Right forelimb (tissue), 1 donor: ENCODE measurements around the gene TMEM109.

Experiments used
- DNase-seq: peaks from one replicate; pipeline ENCODE4 v3.0.0-alpha.2; 2018

TMEM109 gene

DNA sequence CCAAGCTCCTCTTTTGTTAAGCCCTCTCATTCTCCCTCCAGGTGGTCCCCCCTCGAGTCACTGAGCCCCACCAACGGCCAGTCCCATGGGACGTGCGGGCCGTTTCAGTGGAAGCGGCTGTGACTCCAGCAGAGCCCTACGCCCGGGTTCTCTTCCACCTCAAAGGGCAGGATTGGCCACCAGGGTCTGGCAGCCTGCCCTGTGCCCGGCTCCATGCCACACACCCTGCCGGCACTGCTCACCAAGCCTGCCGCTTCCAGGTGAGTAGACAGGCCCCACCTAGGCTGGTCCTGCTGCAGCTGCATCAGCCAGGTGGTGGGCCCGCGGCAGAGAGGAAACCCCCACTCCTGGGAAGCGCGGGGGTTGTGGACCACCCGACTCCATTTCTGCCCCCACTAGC, 13.6 kb downstream of the TMEM109 start:
- no peak for DNase-seq

DNA sequence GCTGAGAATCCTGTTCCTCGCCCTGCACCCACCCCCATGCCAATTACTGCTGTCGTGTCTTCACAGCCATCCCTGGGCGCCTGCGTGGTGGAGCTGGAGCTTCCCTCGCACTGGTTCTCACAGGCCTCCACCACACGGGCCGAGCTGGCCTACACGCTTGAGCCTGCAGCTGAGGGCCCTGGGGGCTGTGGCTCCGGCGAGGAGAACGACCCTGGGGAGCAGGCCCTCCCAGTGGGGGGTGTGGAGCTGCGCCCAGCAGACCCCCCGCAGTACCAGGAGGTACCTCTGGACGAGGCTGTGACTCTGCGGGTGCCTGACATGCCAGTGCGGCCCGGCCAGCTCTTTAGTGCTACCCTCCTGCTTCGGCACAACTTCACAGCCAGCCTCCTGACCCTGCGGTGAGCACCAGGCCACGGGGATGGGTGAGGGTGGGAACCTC, 14.6 kb downstream of the TMEM109 start:
- DNase-seq = no peak

DNA sequence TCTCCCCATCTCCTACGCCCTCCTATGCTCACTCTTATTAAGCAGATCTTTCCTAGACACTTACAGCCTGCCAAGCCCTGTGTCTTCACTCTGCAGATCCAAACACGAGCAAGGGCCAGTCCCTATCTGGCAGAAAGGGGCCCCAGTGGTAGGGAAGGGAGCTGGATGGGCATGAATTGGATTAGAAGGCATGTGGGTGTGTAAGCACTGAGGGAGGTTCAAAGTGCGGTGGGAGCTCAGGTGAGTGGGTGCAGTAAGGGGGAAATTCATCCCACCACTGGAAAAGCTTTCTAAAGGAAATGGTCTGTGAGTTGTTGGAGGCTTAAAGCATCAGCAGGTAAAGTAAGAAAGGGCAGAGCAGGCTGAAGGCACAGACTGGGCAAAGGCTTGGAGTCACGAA, 15.8 kb downstream of the TMEM109 start:
- no peak for DNase-seq

DNA sequence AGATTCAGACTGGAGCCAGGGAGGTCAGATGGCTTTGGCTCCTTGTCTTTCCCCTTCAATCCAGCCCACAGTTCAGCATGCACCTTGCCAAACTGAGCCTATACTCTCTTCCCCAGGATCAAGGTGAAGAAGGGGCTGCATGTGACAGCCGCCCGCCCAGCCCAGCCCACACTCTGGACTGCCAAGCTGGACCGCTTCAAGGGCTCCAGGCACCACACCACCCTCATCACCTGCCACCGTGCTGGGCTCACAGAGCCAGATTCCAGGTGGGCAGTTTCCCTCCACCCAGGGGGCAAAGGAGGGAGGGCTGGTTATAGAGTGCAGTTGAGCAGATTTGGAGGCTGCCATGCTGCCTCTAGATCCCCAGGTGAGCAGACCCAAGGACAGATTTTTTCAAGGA, 16.4 kb downstream of the TMEM109 start:
- no peak for DNase-seq

DNA sequence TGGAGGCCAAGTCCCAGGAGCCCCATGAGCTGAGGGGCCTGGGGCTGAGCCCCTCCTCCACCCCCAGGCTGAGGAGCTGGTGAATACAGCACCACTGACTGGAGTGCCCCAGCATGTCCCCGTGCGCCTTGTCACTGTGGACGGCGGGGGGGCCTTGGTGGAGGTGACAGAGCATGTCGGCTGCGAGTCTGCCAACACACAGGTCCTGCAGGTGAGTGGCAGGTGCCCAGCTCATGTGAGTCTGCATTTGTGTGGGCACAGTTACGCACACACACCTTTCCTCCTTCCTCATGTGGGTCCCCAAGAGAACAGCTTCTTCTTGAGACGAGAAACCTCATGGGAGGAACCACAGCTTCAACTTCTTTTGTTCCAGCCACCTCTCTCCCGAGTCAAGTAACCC, 18.0 kb downstream of the TMEM109 start:
- DNase-seq = no peak

DNA sequence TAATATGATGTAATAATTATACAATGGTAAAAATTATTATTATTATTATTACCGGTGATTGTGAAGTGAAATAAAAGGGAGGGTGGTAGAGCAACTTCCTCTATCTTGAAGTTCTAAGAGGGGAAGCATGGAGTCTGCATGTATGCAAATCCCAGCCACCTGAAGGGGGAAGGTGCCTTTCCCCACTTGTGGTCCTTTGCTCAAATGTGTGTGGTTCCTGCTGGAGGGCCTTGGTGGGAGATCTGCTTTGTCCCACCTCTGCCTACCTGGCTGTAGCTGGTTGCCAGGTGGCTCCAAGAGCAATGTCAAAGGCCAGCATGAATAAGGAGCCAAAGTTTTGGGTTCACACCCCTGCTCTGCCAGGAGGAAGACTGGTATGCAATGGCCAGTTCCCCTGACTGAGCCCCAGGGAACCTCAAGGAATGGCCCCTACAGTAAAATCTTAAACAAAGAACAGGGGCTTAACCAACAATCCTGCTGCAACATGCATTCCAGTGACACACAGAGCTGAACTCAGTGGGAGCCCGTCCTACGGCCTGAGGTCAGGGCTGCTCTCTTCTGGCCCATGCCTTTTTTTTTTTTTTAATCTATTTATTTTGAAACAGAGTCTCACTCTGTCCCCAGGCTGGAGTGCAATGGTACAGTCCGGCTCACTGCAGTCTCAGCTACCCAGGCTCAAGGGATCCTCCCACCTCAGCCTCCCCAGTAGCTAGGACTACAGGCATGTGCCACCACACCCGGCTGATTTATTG, 18.8 kb downstream of the TMEM109 start:
- DNase-seq = no peak

DNA sequence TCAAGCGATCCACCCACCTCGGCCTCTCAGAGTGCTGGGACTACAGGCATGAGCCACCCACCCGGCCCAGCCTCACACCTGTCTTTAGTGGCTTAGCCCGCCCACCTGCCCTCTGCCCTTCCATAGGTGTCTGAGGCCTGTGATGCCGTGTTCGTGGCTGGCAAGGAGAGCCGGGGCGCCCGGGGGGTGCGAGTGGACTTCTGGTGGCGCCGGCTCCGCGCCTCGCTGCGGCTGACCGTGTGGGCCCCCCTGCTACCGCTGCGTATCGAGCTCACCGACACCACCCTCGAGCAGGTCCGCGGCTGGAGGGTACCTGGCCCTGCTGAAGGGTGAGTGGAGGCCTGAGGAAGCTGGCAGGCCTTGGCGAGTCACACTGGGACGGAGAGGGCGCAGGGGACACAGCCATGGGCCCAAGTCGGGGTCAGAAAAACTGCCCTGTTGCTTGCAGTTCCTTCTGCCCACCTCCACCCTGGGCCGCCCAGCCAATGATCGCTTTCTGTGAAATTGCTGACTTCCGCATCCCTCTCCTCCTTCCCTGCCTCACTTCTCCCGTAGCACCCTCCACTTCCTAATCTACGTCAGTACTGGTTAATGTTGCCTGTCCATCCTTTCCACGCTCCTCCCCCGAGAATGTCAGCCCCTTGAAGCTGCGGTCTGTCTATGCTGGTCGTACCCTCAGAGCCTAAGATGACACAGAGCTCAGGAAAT, 19.6 kb downstream of the TMEM109 start:
- DNase-seq = no peak

DNA sequence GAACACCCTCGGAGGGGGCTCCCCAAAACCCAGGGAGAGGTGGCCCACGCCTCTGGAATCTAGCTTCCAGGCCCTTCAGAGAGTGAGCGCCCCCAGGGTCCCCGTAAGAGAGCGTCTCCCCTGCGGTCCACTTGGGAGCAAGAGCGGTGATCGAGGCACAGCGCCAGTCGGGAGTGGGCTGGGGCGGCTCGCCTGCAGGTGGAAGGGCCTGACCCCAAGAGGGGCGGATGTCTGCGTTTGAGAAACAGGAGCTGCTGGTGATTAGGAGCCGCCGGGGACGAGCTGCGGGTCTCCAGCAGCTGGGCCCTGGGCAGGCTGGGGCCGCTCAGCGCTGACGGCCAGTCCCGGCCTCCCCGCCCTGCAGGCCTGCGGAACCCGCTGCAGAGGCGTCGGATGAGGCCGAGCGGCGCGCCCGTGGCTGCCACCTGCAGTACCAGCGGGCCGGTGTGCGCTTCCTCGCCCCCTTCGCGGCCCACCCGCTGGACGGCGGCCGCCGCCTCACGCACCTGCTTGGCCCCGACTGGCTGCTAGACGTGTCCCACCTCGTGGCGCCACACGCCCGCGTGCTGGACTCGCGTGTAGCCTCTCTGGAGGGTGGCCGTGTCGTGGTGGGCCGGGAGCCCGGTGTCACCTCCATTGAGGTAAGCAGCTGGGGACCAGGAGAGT, 20.3 kb downstream of the TMEM109 start:
- no peak for DNase-seq

DNA sequence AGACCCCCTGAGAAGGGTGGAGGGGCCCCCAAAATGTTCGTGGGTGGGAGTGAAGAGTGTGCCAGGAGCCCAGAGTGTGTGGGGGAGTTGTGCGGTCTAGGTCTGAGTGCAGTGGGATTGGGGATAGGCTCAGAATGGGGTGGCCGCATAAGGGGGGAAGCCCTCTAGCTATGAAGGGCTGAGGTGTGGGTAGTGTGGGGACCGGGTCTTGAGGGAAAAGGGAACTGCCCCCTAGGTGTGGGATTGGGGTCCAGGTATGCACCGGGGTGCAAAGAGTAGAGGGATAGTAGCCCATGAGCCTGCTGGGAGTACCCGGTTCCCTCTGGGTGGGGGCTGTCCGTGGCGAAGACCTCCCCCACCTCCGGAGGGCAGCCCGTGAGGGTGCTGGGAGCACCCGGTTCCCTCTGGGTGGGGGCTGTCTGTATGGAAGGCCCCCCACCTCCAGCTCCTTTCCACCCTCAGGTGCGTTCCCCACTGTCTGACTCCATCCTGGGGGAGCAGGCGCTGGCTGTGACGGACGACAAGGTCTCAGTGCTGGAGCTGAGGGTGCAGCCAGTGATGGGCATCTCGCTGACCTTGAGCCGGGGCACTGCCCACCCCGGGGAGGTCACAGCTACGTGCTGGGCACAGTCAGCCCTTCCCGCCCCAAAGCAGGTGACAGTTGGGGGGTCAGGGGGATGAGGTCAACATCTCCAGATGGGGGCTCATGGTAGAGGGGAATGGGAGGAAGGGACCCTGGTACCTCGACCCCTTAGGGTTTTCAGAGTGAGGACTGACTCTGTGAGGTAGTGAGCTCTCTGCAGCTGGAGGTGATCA, 21.0 kb downstream of the TMEM109 start:
- no peak for DNase-seq

DNA sequence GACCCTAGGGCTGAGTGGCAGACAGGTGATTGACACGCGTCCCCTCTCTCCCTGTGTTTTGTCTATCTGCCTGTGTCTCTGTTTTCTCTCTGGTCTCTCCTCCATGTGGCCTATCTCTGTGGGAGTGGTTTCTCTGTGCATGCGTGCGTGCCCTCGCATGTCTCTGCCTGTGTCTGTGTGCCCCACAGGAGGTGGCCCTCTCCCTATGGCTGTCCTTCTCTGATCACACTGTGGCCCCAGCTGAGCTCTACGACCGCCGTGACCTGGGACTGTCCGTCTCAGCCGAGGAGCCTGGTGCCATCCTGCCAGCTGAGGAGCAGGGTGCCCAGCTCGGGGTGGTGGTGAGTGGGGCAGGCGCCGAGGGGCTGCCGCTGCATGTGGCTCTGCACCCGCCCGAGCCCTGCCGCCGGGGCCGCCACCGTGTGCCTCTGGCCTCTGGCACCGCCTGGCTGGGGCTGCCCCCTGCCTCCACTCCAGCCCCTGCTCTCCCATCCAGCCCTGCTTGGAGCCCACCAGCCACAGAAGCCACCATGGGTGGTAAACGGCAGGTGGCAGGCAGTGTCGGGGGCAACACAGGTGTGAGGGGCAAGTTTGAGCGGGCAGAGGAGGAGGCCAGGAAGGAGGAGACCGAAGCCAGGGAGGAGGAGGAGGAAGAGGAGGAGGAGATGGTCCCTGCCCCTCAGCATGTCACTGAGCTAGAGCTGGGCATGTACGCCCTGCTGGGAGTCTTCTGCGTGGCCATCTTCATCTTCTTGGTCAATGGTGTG, 21.9 kb downstream of the TMEM109 start:
- no peak for DNase-seq

DNA sequence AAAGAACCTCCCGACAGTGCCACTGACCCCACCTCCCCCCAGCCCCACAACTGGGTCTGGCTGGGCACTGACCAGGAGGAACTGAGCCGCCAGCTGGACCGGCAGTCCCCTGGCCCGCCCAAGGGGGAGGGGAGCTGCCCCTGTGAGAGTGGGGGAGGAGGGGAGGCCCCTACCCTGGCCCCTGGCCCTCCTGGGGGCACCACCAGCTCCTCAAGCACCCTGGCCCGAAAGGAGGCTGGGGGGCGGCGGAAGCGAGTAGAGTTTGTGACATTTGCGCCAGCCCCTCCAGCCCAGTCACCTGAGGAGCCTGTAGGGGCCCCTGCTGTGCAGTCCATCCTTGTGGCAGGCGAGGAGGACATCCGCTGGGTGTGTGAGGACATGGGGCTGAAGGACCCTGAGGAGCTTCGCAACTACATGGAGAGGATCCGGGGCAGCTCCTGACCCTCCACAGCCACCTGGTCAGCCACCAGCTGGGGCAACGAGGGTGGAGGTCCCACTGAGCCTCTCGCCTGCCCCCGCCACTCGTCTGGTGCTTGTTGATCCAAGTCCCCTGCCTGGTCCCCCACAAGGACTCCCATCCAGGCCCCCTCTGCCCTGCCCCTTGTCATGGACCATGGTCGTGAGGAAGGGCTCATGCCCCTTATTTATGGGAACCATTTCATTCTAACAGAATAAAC, 22.6 kb downstream of the TMEM109 start:
- DNase-seq = no peak

DNA sequence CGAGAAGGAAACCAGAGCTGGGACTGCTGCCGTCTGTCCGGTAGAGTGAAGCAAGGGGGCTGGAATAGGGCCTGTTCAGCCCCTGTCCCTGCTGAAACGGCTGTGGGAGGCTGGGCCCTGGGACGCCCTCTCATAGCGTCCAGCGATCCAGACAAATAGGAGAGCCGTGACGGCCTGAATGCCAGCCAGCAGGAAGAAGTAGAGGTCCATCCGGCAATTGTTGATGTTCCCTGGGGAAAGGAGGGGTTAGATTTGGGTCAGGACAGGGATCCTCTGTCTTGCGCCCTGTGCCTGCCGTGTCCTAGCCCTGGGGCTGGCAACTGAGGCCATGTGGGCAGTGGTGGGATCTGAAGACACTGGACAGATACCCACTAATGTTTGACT, 23.2 kb downstream of the TMEM109 start:
- DNase-seq = no peak

DNA sequence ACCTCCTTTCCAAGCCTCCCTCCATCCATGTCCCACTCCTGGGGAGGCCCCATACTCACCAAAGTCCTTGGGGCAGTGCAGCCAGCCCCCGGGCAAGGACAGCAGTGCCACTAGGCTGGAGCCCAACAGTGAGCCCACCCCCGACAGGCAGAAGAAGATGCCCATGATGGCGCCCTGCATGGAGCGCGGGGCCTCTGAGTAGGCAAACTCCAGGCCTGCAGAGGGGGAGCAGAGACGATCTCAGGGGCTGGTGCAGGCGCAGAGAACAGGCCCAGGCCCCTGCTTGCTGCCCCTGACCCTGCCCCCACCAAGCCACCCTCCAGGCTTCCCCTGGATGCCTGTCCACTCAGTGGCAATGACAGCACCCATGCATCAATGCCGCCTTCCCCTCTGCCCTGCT, 23.9 kb downstream of the TMEM109 start:
- no peak for DNase-seq

DNA sequence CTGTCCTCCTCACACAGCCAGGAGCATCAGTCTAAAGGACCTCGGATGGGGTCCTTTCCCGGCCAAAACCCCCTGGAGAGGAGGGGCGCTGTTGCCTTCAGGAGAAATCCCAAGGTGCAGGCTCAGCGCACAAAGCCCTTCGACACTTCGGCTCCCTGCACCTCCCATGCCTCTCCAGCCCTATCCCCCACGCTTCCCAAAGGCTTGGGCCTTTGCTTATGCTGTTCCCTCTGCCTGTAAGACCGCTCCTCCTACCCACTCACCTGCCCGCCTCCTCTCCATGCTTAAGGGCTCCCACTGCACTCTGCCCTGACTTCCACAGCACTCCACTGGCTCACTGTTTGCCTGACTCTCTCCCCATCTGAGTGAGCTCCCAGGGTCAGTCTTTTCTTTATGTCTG, 24.5 kb downstream of the TMEM109 start:
- no peak for DNase-seq

DNA sequence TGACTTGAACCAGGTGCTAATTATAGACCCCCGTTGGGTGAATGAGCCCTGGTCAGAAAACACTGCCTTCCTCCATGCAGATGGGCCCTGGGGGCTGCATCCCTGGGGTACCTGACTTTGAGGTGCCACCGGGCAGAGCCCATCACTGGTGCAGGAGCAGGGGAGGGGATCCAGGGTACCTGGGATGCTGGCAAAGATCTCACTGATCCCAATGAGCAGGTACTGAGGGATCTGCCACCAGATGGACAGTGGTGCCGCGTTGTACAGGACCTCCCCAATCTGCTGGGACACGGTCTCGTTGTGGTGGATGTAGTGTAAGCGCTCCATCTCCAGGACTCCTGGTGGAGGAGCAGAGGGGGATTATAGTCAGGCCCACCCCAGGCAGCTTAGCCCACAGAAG, 25.3 kb downstream of the TMEM109 start:
- DNase-seq = no peak

DNA sequence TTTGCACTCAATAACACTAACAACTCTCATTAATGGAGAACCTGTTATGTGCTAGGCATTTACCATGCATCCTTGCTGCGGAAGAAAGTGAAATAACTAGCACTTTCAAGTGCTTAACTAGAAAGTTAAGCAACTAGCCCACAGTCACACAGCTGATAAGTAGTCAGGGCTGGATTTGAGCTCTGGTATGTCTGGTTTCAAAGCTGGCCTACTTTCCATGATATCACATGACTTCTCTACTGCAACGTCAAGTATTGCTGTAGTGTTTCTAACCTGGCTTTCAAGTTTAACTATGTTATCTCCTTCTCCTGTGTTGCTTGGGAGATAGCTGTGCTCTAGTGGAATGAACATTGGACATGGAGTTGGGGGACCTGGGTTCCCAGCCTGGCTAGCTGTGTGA, 25.9 kb downstream of the TMEM109 start:
- DNase-seq = no peak

DNA sequence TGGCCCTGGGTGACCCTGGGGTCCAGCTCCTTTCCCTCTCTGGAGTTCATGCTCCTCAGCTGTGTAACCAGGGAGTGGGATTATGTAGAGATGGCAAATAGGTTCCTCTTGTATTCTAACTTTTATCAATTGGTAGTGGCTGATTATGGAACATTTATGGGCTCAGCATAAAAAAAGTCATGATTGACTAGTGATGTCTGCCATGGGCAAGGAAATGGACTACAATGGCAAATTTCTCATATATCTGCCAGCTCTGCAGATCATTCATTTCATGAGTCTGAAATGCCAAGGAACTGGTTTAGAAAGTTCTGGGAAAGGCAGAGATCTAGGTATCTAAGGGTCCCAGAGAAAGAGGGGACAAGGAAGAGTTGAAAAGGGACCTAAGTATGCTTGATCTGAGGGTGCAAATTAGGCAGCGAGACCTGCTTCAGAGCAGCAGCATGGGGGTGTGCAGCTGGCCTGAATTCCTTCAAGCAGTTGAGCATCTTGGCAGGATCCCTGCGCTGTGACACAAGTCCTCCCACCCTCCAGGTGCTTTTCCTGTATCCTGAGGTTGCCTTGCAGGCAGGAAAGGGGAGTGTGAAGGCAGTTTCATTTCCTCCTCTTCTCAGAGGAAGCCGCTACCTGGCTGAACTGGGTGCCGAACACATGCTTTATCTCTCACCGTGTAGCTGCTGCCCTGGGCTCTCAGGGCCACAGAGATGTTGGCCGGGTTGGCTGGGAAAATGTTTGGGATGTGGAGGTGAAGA, 27.6 kb downstream of the TMEM109 start:
- DNase-seq = no peak

DNA sequence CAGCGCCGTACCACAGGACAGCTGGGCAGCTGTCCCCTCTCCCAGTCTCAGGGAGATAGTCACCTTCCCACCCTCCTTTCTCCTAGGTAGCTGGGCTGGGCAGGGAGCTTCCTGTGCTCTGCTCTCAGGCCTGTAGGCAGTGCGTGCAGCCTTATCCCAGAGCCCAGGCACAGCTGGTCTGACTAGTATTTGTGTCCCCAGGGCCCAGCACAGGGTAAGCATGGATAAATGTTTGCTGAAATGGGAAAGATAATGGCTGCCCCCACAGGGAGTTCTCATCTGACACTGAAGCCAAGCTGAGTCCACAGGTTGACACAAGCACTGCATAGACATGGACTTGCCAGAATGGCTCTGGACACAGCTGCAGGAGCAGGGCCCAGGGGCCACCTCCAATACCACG, 28.3 kb downstream of the TMEM109 start:
- no peak for DNase-seq

DNA sequence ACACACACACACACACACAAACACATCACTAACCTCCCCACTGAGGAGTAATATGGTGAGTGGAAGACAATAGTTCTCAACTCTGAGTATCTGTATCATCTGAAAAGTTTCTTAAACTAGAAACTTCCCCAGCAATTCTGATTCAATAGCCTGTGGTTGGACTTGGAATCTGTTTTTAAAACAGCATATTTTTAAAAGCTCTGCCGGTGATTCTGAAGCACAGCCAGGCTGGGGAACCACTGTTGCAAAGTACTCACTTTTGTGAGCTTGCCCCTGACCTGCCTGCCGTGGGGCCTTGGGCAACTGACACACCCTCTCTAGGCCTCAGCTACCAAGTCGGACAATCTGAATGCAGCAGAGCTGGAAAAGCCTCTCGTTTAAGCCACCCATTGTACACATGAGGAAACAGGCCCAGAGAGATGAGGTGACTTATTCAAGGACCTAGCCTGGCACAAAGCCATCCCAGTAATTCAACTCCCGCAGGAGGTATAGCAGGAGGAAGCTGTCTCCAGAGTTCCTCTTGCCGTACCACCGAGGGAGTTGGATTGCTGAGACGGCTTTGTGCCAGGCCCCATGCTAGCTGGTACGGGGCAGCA, 29.1 kb downstream of the TMEM109 start:
- no peak for DNase-seq

DNA sequence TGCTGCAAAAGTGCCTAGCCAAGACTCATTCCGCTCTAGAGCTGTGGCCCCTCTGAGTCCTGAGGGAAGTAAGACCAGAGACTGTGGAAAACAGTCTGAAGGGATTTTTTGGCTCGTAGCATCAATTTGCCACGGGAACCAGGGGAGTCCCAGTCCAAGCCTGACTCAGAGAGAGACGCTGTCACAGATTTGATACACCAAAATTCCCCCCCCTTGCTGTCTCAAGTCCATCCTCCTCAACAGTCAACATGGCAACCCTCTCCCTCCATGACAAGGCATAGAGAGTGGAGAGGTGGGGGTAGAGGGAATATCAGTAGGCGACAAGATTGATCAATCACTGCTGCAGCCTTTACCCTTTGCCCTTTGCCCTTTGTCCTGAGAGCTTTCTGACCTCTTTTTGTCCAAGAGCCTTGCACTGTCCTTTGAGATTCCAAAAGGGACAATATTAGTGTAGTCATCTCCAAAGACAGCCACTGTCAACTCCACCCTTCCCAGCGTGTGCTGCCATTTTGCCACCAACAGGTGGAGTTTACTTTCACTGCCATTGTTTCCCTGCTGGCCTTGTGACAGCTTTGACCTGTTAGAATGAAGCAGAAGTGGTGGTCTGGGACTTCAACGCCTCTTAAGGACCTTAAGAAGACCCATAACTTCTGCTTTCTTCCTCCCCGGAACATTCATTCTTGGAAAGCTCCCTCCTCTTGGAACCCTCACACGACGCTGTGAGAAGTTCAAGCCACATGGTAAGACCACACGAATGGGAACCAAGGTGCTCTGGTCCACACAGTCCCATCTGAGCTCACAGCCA, 30.7 kb downstream of the TMEM109 start:
- DNase-seq = no peak
